ENCODE measurements around the gene PDILT. TPM values are rescaled to one million over a fixed set of nuclear protein-coding genes. Genes with fewer than 3 reads are reported as not detected.

Gene PDILT
- total and polyA plus RNA-seq, 2 donors (not counting 3 experiments of a cell fraction or from before 2014, with no cell fraction given), result not detected

DNA sequence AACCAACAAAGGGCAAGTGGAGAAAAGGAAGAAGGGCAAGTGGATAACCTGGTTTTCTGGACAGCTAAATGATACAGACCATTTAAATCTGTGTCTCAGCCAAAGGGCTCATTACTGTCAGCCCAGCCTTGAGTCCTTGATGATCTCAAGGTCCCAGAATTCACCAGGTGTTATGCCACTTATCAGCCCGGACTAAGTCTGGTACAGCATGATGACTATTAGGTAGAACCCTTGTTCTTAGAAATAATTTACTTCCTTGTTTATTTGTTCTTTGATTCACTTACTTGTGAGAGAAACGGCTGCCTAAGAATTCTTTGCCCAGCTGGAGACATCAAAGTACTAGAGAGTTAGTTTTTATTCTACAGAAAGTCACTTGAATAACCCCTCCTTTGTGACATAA, 3.5 kb downstream of the PDILT start:
- no peak for FAIRE-seq
- Histone ChIP-seq H3K9me3 (replicated peaks; ENCODE audit: control insufficient read depth, insufficient read depth, low read length) (no peaks in the 10 kb centered on the region), H3K4me2 (ENCODE audit: insufficient read depth, low read length) (no peak overlapping the region), H2AFZ (ENCODE audit: low read depth, low read length) (no peak overlapping the region), H3K79me2 (ENCODE audit: control insufficient read depth, insufficient read depth, low read length) (no peaks in the 10 kb centered on the region), H3K36me3 (ENCODE audit: control insufficient read depth in 2 of 2, extremely low read depth in 1 of 2, insufficient read depth in 2 of 2, low read length in 2 of 2) (no peaks in the 10 kb centered on the region), H3K9ac (replicated peaks; ENCODE audit: extremely low read depth, insufficient read depth, low read length) (no peak overlapping the region), H3K27me3 (ENCODE audit: control insufficient read depth in 2 of 2, insufficient read depth in 2 of 2, low read length in 2 of 2) (no peaks in the 10 kb centered on the region), H3K4me1 (ENCODE audit: control insufficient read depth, extremely low read depth, insufficient read depth, low read length) (no peaks in the 10 kb centered on the region), H4K20me1 (replicated peaks; ENCODE audit: control insufficient read depth, extremely low read depth, insufficient read depth, low read length) (no peaks in the 10 kb centered on the region), H3K9me1 (replicated peaks; ENCODE audit: control insufficient read depth, extremely low read depth, insufficient read depth, low read length) (no peaks in the 10 kb centered on the region), H3K4me3 (replicated peaks in 1 of 3; ENCODE audit: insufficient read depth in 1 of 3, low read depth in 1 of 3, low read length in 3 of 3) (no peak overlapping the region), H3K27ac (ENCODE audit: insufficient read depth, low read depth, low read length) (no peak overlapping the region)
- BruUV-seq (replicated peaks), result no TSS peak
- ChIA-PET POLR2A (no interaction called here), CTCF (no interaction called here)
- dilution Hi-C loops (cut with MboI; ENCODE audit: extremely low pct_ligation_motif_present, low sequenced_read_pairs), result no loop called here
- no peak for DNase-seq (ENCODE audit: low read depth, low spot score)
- TF ChIP-seq EZH2 (IDR thresholded peaks at IDR 0.05; ENCODE audit: borderline replicate concordance, low read depth, low read length, severe bottlenecking), result no peak
- TF ChIP-seq MYC (IDR thresholded peaks at IDR 0.05; ENCODE audit: low read depth, low read length), result no peak
- TF ChIP-seq GATA2 (IDR thresholded peaks at IDR 0.05; ENCODE audit: insufficient read depth, insufficient read length, low read depth, low read length), result no peak
- TF ChIP-seq FOS (IDR thresholded peaks at IDR 0.05; ENCODE audit: borderline replicate concordance, insufficient read depth, low read length), result no peak
- no peak for TF ChIP-seq CTCF (IDR thresholded peaks at IDR 0.05; ENCODE audit: extremely low read depth in 1 of 2, insufficient read depth in 1 of 2, low read depth in 1 of 2, low read length in 2 of 2)
- TF ChIP-seq POLR2AphosphoS5 (IDR thresholded peaks at IDR 0.05; ENCODE audit: insufficient read depth, low read depth, low read length), result no peak
- no peak for TF ChIP-seq POLR2A (IDR thresholded peaks at IDR 0.05; ENCODE audit: low read depth, low read length)
- TF ChIP-seq, protein P1, sequence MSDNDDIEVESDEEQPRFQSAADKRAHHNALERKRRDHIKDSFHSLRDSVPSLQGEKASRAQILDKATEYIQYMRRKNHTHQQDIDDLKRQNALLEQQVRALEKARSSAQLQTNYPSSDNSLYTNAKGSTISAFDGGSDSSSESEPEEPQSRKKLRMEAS (IDR thresholded peaks at IDR 0.05; ENCODE audit: insufficient read depth, insufficient read length), result no peak
- TF ChIP-seq JUN (IDR thresholded peaks at IDR 0.05; ENCODE audit: borderline replicate concordance, insufficient read depth, insufficient read length, low read depth), result no peak
- intact Hi-C loops (cut with micrococcal nuclease), result no loop called here

All from endothelial cell of umbilical vein (primary cell).